IMR-90 (cell line): ENCODE data around the gene PARVG. TPM values are rescaled to one million over a fixed set of nuclear protein-coding genes. Genes with fewer than 3 reads are reported as not detected.

Experiments used
- ATAC-seq: fragments of 200-7000 bp; cut with Tn5 transposase; 2 replicates; pipeline ENCODE4 v1.9.1; 2020; ENCODE audit warnings: low read depth, mild to moderate bottlenecking, moderate library complexity
- BruUV-seq: library from RNA; stranded (reverse); fragments of 400-500 nt; replicated peaks from 2 replicates; lab custom pipeline; 2021; lab: Mats Ljungman, UMichigan
- CTCF ChIA-PET: fragments of 300-600 bp; formaldehyde crosslinking; extraction: SDS; loops from one replicate; lab custom pipeline; 2021; ENCODE audit warnings: antibody characterized with exemption; lab: Yijun Ruan, JAX
- POLR2A ChIA-PET: fragments of 300-600 bp; sonication (Branson Sonifier 250); formaldehyde crosslinking; loops from one replicate; lab custom pipeline; 2022; ENCODE audit warnings: antibody characterized with exemption; ENCODE audit not compliant: unreplicated experiment; lab: Charles Lee
- DNase-seq: peaks from one replicate; pipeline ENCODE4 v3.0.0; 2013
- H2AFZ ChIP-seq: replicated peaks from 2 replicates; pipeline ENCODE3; 2013; ENCODE audit warnings: low read length, mild to moderate bottlenecking; ENCODE audit not compliant: poor library complexity
- H2AK5ac ChIP-seq: 2 replicates; pipeline ENCODE4 v1.6.1; 2013; ENCODE audit warnings: low read depth, low read length, inconsistent platforms
- H2AK9ac ChIP-seq: replicated peaks from 2 replicates; pipeline ENCODE3; 2013; ENCODE audit warnings: mild to moderate bottlenecking, low read depth, low read length, moderate library complexity; ENCODE audit not compliant: poor library complexity
- H2BK120ac ChIP-seq: 2 replicates; pipeline ENCODE4 v1.6.1; 2013; ENCODE audit warnings: low read depth, low read length, inconsistent platforms
- H2BK15ac ChIP-seq: 3 replicates; pipeline ENCODE4 v1.6.1; 2013; ENCODE audit warnings: low read depth, low read length, inconsistent platforms
- H2BK20ac ChIP-seq: 2 replicates; pipeline ENCODE4 v1.6.1; 2013; ENCODE audit warnings: low read depth, mild to moderate bottlenecking, inconsistent platforms, low read length, moderate library complexity
- H2BK5ac ChIP-seq: 2 replicates; pipeline ENCODE4 v1.6.1; 2013; ENCODE audit warnings: mild to moderate bottlenecking, low read depth, low read length, inconsistent platforms; ENCODE audit not compliant: poor library complexity, severe bottlenecking
- H3K14ac ChIP-seq: replicated peaks from 2 replicates; pipeline ENCODE4 v1.6.1; 2013; ENCODE audit warnings: low read depth, low read length, inconsistent platforms
- H3K18ac ChIP-seq: 2 replicates; pipeline ENCODE4 v1.6.1; 2013; ENCODE audit warnings: low read depth, low read length, control low read depth
- H3K23ac ChIP-seq: 2 replicates; pipeline ENCODE4 v1.6.1; 2013; ENCODE audit warnings: low read depth, low read length, inconsistent platforms
- H3K27ac ChIP-seq: 2 replicates; pipeline ENCODE4 v1.5.1; 2013; ENCODE audit warnings: mild to moderate bottlenecking, control low read depth, low read length; ENCODE audit not compliant: insufficient read depth
- H3K27me3 ChIP-seq: 2 replicates; pipeline ENCODE4 v1.6.1; 2013; ENCODE audit warnings: low read length; ENCODE audit not compliant: control insufficient read depth, insufficient read depth
- H3K36me3 ChIP-seq: 2 replicates; pipeline ENCODE4 v1.6.1; 2013; ENCODE audit warnings: low read length, mixed read lengths; ENCODE audit not compliant: control insufficient read depth, insufficient read depth
- H3K4ac ChIP-seq: 2 replicates; pipeline ENCODE4 v1.6.1; 2013; ENCODE audit warnings: low read depth, low read length, inconsistent platforms
- H3K4me1 ChIP-seq: 2 replicates; pipeline ENCODE4 v1.6.1; 2013; ENCODE audit warnings: low read length, mixed read lengths; ENCODE audit not compliant: control insufficient read depth, insufficient read depth
- H3K4me2 ChIP-seq: 2 replicates; pipeline ENCODE4 v1.6.1; 2013; ENCODE audit warnings: low read depth, mild to moderate bottlenecking, control low read depth, low read length, moderate library complexity
- H3K4me3 ChIP-seq: 2 replicates; pipeline ENCODE4 v1.5.1; 2013; ENCODE audit warnings: low read depth, mild to moderate bottlenecking, control low read depth, low read length, moderate library complexity; ENCODE audit not compliant: insufficient read depth
- H3K56ac ChIP-seq: 2 replicates; pipeline ENCODE4 v1.6.1; 2013; ENCODE audit warnings: low read length, inconsistent platforms; ENCODE audit not compliant: insufficient read depth; ENCODE audit errors: extremely low read depth
- H3K79me1 ChIP-seq, 2 experiments: 2 replicates each; pipeline ENCODE4 v1.6.1; 2013; ENCODE audit warnings: low read length in 2 of 2, inconsistent platforms in 1 of 2, low read depth in 1 of 2
- H3K9ac ChIP-seq: 2 replicates; pipeline ENCODE4 v1.6.1; 2013; ENCODE audit warnings: low read depth, low read length, control low read depth
- H3K9me1 ChIP-seq: 2 replicates; pipeline ENCODE4 v1.6.1; 2013; ENCODE audit warnings: low read length, inconsistent platforms; ENCODE audit not compliant: insufficient read depth
- H3K9me3 ChIP-seq: 2 replicates; pipeline ENCODE4 v1.6.1; 2013; ENCODE audit warnings: low read length; ENCODE audit not compliant: control insufficient read depth, insufficient read depth
- H4K20me1 ChIP-seq: 2 replicates; pipeline ENCODE4 v1.6.1; 2013; ENCODE audit warnings: low read length, inconsistent platforms; ENCODE audit not compliant: insufficient read depth
- H4K5ac ChIP-seq: 2 replicates; pipeline ENCODE4 v1.6.1; 2013; ENCODE audit warnings: mild to moderate bottlenecking, low read depth, low read length, control low read depth
- H4K8ac ChIP-seq, 2 experiments: 2 replicates each; pipeline ENCODE4 v1.6.1; 2013; ENCODE audit warnings: low read depth in 2 of 2, low read length in 2 of 2, control low read depth in 1 of 2, inconsistent platforms in 1 of 2
- H4K91ac ChIP-seq: 2 replicates; pipeline ENCODE4 v1.6.1; 2013; ENCODE audit warnings: low read depth, low read length, inconsistent platforms; ENCODE audit not compliant: insufficient read depth
- BHLHE40 ChIP-seq: fragments of 150-350 bp; IDR thresholded peaks from 2 replicates; pipeline ENCODE4 v1.6.1; 2016; ENCODE audit warnings: mild to moderate bottlenecking, low read depth, low read length
- CEBPB ChIP-seq: IDR thresholded peaks from 2 replicates; pipeline ENCODE4 v1.6.1; 2012; ENCODE audit warnings: low read depth, low read length, improper control_type of control experiment
- ELK1 ChIP-seq: fragments of 150-350 bp; IDR thresholded peaks from 2 replicates; pipeline ENCODE4 v1.6.1; 2016; ENCODE audit warnings: low read depth, mild to moderate bottlenecking, low read length, moderate library complexity, borderline replicate concordance
- MAFK ChIP-seq: IDR thresholded peaks from 2 replicates; pipeline ENCODE4 v1.6.1; 2012; ENCODE audit warnings: low read depth, low read length, improper control_type of control experiment
- MAZ ChIP-seq: IDR thresholded peaks from 2 replicates; pipeline ENCODE4 v1.6.1; 2012; ENCODE audit warnings: low read depth, mild to moderate bottlenecking, low read length, improper control_type of control experiment, moderate library complexity, borderline replicate concordance
- MXI1 ChIP-seq: IDR thresholded peaks from 2 replicates; pipeline ENCODE4 v1.6.1; 2012; ENCODE audit warnings: low read depth, mild to moderate bottlenecking, low read length, moderate library complexity, borderline replicate concordance
- RAD21 ChIP-seq: IDR thresholded peaks from 2 replicates; pipeline ENCODE4 v1.6.1; 2012; ENCODE audit warnings: low read length, improper control_type of control experiment
- RFX5 ChIP-seq: IDR thresholded peaks from 2 replicates; pipeline ENCODE4 v1.8.0; 2012; ENCODE audit warnings: low read depth, mild to moderate bottlenecking, low read length, moderate library complexity
- WGBS, 2 experiments: methylation state at CpG; one replicate each; pipeline versions ENCODE4 v1.1.5 to v1.1.7; 2013; ENCODE audit warnings: missing lambda C conversion rate in 2 of 2; ENCODE audit not compliant: insufficient read length in 1 of 2; ENCODE audit errors: extremely low coverage in 2 of 2; 5-methylcytosine and 5-hydroxymethylcytosine counted together
- dilution Hi-C: fragments of 300-500 bp; cut with HindIII; formaldehyde crosslinking; loops from one replicate; pipeline ENCODE4 v1.14.3; 2018; ENCODE audit warnings: low sequenced_read_pairs; ENCODE audit not compliant: unreplicated experiment
- in situ Hi-C: fragments of 300-500 bp; cut with MboI; formaldehyde crosslinking; loops from 3 replicates; pipeline ENCODE4 v1.14.3; 2019; ENCODE audit warnings: low sequenced_read_pairs, inconsistent platforms, mixed read lengths
- intact Hi-C: fragments of 100-400 bp; cut with micrococcal nuclease; formaldehyde crosslinking; loops from 2 replicates; pipeline ENCODE4 v1.10.0; 2022
- polyA plus RNA-seq, 3 experiments: library from polyadenylated mRNA; depleted of rRNA; stranded (reverse); fragments of >200 nt; gene quantifications; 2 replicates each; pipeline ENCODE4 v1.2.3, GENCODE V29; 2012; ENCODE audit warnings: low replicate concordance in 1 of 3
- total RNA-seq: library from RNA; depleted of rRNA; stranded (reverse); fragments of >200 nt; gene quantifications from 2 replicates; pipeline ENCODE4 v1.2.3, GENCODE V29; 2012

PARVG gene
- total and polyA plus RNA-seq, 2 of the 4 experiments (the other 2 are of a cell fraction) = not detected

- no peaks in the 10 kb centered on the region for H3K9me1 ChIP-seq
- H2AK5ac ChIP-seq = no peak overlapping the region
- no peak overlapping the region for H2BK20ac ChIP-seq
- dilution Hi-C loops (no loop called here), intact Hi-C loops (no loop called here), in situ Hi-C loops (no loop called here)
- H3K23ac ChIP-seq = no peak overlapping the region
- H3K4me3 ChIP-seq = no peak overlapping the region
- TF ChIP-seq MXI1 (no peak), RAD21 (no peak), MAZ (no peak), CEBPB (no peak), BHLHE40 (no peak), RFX5 (no peak), ELK1 (no peak), MAFK (no peak)
- no peak overlapping the region for H4K5ac ChIP-seq
- ATAC-seq (no peak), DNase-seq (no peak)
- H2BK15ac ChIP-seq = no peak overlapping the region
- CTCF ChIA-PET = interaction anchor here (0.6 kb wide), 1 partner anchor 11 kb away, joined by 4 read pairs; no protein-coding TSS in a partner anchor
- peaks cover 11% of the 10 kb centered on the region for H3K9me3 ChIP-seq
- peaks cover 2% of the 10 kb centered on the region; the same call in 1 of the 2 replicates for H3K36me3 ChIP-seq
- no peaks in the 10 kb centered on the region for H4K20me1 ChIP-seq
- H2BK5ac ChIP-seq = no peak overlapping the region
- POLR2A ChIA-PET = interaction anchor here (0.7 kb wide), 1 partner anchor 14 kb away, joined by 4 read pairs; no protein-coding TSS in a partner anchor
- H2AK9ac ChIP-seq = no peak overlapping the region
- no peaks in the 10 kb centered on the region for H3K79me1 ChIP-seq
- H3K4me1 ChIP-seq = no peaks in the 10 kb centered on the region
- no peaks in the 10 kb centered on the region for H3K27me3 ChIP-seq
- no peak overlapping the region for H4K8ac ChIP-seq
- H3K4me2 ChIP-seq = no peak overlapping the region
- no peak overlapping the region for H3K9ac ChIP-seq
- H4K91ac ChIP-seq = no peak overlapping the region
- H2BK120ac ChIP-seq = no peak overlapping the region
- no peak overlapping the region for H3K14ac ChIP-seq
- no CpG with 5 or more reads among the region's 12 CpGs for WGBS, 2 experiments
- H2AFZ ChIP-seq = no peak overlapping the region
- no TSS peak for BruUV-seq
- no peak overlapping the region for H3K56ac ChIP-seq
- no peak overlapping the region for H3K4ac ChIP-seq
- no peak overlapping the region for H3K18ac ChIP-seq
- no peak overlapping the region for H3K27ac ChIP-seq
Observed at GRCh38 chr22:44249376-44250147, 68.8 kb downstream of the PARVG start.
